OCI-LY7 (cell line): ENCODE measurements around the gene INPP4A. TPM values are rescaled to one million over a fixed set of nuclear protein-coding genes. Genes with fewer than 3 reads are reported as not detected.

Experiments used
- BruUV-seq: library from RNA; stranded (reverse); fragments of 400-500 nt; replicated peaks from 2 replicates; lab custom pipeline; 2021; lab: Mats Ljungman, UMichigan
- CTCF ChIA-PET: fragments of 300-600 bp; sonication (Branson Sonifier 250); formaldehyde crosslinking; loops from one replicate; lab custom pipeline; 2022; ENCODE audit warnings: antibody characterized with exemption; ENCODE audit not compliant: unreplicated experiment; lab: Charles Lee
- POLR2A ChIA-PET: fragments of 300-600 bp; sonication (Branson Sonifier 250); formaldehyde crosslinking; loops from one replicate; lab custom pipeline; 2022; ENCODE audit warnings: antibody characterized with exemption; lab: Charles Lee
- DNase-seq: peaks from one replicate; pipeline ENCODE4 v3.0.0-alpha.2; 2015; ENCODE audit warnings: low spot score
- H2AFZ ChIP-seq: fragments of 200-600 bp; sonication (generic), shearing (Covaris generic); 2 replicates; pipeline ENCODE4 v1.6.1; 2014; ENCODE audit warnings: mild to moderate bottlenecking, antibody characterized with exemption, low read length, moderate library complexity
- H3K27ac ChIP-seq: fragments of 200-600 bp; sonication (generic); 2 replicates; pipeline ENCODE4 v1.5.1; 2014; ENCODE audit warnings: mixed run types, low read depth, mild to moderate bottlenecking, moderate library complexity, low read length, inconsistent platforms; ENCODE audit not compliant: poor library complexity, severe bottlenecking
- H3K36me3 ChIP-seq: fragments of 200-600 bp; sonication (generic); 2 replicates; pipeline ENCODE4 v1.6.1; 2014; ENCODE audit warnings: mild to moderate bottlenecking, antibody characterized with exemption, low read length, moderate library complexity, mixed read lengths; ENCODE audit not compliant: insufficient read depth
- H3K4me1 ChIP-seq: fragments of 200-600 bp; sonication (generic); 2 replicates; pipeline ENCODE4 v1.5.1; 2014; ENCODE audit warnings: mild to moderate bottlenecking, low read length; ENCODE audit not compliant: insufficient read depth, poor library complexity, severe bottlenecking
- H3K4me2 ChIP-seq: fragments of 200-600 bp; sonication (generic); 2 replicates; pipeline ENCODE4 v1.6.1; 2014; ENCODE audit warnings: mild to moderate bottlenecking, low read length
- H3K4me3 ChIP-seq: fragments of 200-600 bp; sonication (generic); 2 replicates; pipeline ENCODE4 v1.5.1; 2014; ENCODE audit warnings: mild to moderate bottlenecking, low read depth, low read length; ENCODE audit not compliant: poor library complexity, severe bottlenecking
- H3K79me2 ChIP-seq: fragments of 200-600 bp; sonication (generic); 2 replicates; pipeline ENCODE4 v1.6.1; 2016; ENCODE audit warnings: low read depth, mild to moderate bottlenecking, low read length, moderate library complexity, mixed read lengths; ENCODE audit not compliant: insufficient read depth
- H3K9me2 ChIP-seq: fragments of 200-600 bp; sonication (generic); 2 replicates; pipeline ENCODE4 v1.6.1; 2016; ENCODE audit warnings: mild to moderate bottlenecking, low read length, mixed read lengths; ENCODE audit not compliant: insufficient read depth
- H3K9me3 ChIP-seq: fragments of 200-600 bp; sonication (generic); 2 replicates; pipeline ENCODE4 v1.6.1; 2014; ENCODE audit warnings: mild to moderate bottlenecking, mixed run types, low read length, mixed read lengths
- H4K20me1 ChIP-seq: fragments of 200-600 bp; sonication (generic); 2 replicates; pipeline ENCODE4 v1.6.1; 2014; ENCODE audit warnings: mild to moderate bottlenecking, antibody characterized with exemption, low read length, moderate library complexity, mixed read lengths; ENCODE audit not compliant: insufficient read depth
- EZH2phosphoT487 ChIP-seq: fragments of 200-600 bp; sonication (generic); IDR thresholded peaks from 2 replicates; pipeline ENCODE4 v1.6.1; 2018; ENCODE audit warnings: low read depth, borderline replicate concordance, mild to moderate bottlenecking, mixed run types, antibody characterized with exemption, low read length, moderate library complexity, mixed read lengths
- intact Hi-C: fragments of 100-400 bp; cut with micrococcal nuclease; formaldehyde crosslinking; loops from one replicate; pipeline ENCODE4 v1.10.0; 2022; ENCODE audit not compliant: unreplicated experiment
- total RNA-seq, 2 experiments: library from RNA; depleted of rRNA in 1 of 2; stranded (reverse); fragments of >200 nt in 1 of 2; shearing (Covaris generic) in 1 of 2; gene quantifications; 2 replicates each; pipeline ENCODE4 v1.2.3, GENCODE V29; 2014 to 2022
- TF ChIP-seq, protein P1 (sequence below): fragments of 200-600 bp; sonication (generic); conservative IDR thresholded peaks from 2 replicates; pipeline ENCODE4 v1.5.1; 2014; ENCODE audit warnings: mild to moderate bottlenecking, antibody characterized with exemption, low read length, moderate library complexity, mixed read lengths

Gene INPP4A
- total RNA-seq, 2 experiments from 2014 or later, result 28.5 to 28.6 TPM

DNA sequence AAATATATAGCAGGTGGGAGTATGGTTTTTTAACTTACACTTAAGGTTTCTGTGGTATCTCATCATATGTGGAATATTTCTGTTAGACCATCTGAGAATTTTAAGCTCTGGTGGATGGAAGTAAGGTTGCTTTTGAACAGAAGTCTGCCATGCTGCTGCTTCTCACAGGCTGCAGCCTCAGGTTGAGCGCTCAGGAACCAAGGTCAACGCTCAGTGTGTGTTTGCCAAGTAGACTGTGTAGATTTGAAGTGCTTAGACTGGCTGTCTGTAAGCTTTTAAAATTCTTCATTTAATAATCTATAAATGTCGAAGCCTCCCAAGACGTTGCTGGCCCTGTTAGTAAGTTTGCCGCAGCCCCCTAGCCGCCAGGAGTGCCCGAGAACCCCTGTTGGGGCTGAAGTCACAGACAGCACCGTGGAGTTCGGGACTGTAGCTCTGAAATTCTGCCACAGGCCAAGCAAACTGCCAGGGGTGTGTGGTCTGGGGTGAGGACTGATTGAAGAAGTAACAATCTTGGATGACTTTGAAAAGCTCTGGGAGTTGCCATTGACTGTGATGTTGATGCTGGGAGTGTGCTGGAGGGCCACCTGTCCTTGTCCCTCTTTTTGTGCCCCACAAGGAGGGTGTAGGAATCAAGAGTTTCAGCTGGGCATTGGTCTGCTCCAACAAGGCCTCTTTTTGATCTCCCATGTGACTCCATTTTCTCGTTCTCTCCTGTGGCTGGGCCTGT lies 26.9 kb downstream of the INPP4A start:
- TF ChIP-seq EZH2phosphoT487, result no peak
- TF ChIP-seq, protein P1, sequence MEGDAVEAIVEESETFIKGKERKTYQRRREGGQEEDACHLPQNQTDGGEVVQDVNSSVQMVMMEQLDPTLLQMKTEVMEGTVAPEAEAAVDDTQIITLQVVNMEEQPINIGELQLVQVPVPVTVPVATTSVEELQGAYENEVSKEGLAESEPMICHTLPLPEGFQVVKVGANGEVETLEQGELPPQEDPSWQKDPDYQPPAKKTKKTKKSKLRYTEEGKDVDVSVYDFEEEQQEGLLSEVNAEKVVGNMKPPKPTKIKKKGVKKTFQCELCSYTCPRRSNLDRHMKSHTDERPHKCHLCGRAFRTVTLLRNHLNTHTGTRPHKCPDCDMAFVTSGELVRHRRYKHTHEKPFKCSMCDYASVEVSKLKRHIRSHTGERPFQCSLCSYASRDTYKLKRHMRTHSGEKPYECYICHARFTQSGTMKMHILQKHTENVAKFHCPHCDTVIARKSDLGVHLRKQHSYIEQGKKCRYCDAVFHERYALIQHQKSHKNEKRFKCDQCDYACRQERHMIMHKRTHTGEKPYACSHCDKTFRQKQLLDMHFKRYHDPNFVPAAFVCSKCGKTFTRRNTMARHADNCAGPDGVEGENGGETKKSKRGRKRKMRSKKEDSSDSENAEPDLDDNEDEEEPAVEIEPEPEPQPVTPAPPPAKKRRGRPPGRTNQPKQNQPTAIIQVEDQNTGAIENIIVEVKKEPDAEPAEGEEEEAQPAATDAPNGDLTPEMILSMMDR, result no peak
- Histone ChIP-seq H3K4me3 (no peak overlapping the region), H3K36me3 (no peaks in the 10 kb centered on the region), H3K9me3 (no peaks in the 10 kb centered on the region), H3K27ac (no peak overlapping the region), H3K4me1 (no peaks in the 10 kb centered on the region), H4K20me1 (no peaks in the 10 kb centered on the region; the same call in 1 of the 2 replicates), H3K9me2 (no peaks in the 10 kb centered on the region), H3K4me2 (no peak overlapping the region), H2AFZ (no peak overlapping the region), H3K79me2 (no peaks in the 10 kb centered on the region)
- intact Hi-C loops, result no loop called here
- CTCF ChIA-PET, result interaction anchor here (1.4 to 1.6 kb wide), 2 partner anchors 10 to 16 kb away, joined by 4 to 5 read pairs; no protein-coding TSS in a partner anchor
- POLR2A ChIA-PET, result interaction anchor here (0.7 to 2.0 kb wide), 4 partner anchors 8 to 679 kb away, joined by 3 to 6 read pairs (median 3); no protein-coding TSS in a partner anchor
- DNase-seq, result no peak
- BruUV-seq, result no TSS peak

DNA sequence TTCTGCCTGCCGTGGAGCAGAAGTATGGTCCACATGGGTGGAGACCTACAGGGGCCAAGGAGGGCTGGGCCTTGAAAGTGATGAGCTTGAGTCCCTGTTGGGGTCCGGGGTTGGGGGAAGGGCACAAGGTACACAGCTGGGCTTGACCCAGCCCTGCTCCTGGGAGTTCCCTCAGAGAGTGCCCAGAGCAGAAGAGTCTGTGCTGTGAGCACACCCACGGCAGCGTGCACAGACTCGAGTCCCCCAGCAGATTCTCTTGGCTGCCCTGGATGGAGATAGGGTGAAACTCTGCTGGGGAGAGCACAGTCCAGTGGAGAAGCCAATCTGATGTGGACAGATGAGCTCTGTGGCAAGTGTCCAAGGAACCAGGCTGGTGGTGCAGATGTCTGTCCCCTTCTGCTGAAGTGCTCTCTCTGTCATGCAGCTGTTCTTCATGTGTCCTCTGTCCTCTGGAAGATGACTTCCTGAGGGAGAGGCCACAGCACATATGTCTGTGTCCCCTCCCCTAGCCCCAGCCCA lies 27.5 kb downstream of the INPP4A start:
- Histone ChIP-seq H3K4me2 (no peak overlapping the region), H3K9me3 (no peaks in the 10 kb centered on the region), H3K9me2 (no peaks in the 10 kb centered on the region), H3K79me2 (no peaks in the 10 kb centered on the region), H3K4me3 (no peak overlapping the region), H4K20me1 (no peaks in the 10 kb centered on the region; the same call in 1 of the 2 replicates), H3K36me3 (no peaks in the 10 kb centered on the region), H3K27ac (no peak overlapping the region), H2AFZ (no peak overlapping the region), H3K4me1 (no peaks in the 10 kb centered on the region)
- DNase-seq, result no peak
- no TSS peak for BruUV-seq
- TF ChIP-seq, protein P1, result no peak
- no peak for TF ChIP-seq EZH2phosphoT487
- intact Hi-C loops, result no loop called here
- CTCF ChIA-PET, result interaction anchor here (1.4 to 1.6 kb wide), 2 partner anchors 11 to 16 kb away, joined by 4 to 5 read pairs; no protein-coding TSS in a partner anchor
- POLR2A ChIA-PET, result interaction anchor here (0.7 to 2.0 kb wide), 2 partner anchors 10 to 679 kb away, joined by 3 to 6 read pairs; no protein-coding TSS in a partner anchor
